ENCODE data around the gene PRUNE1.

- TF ChIP-seq CTCF (conservative IDR thresholded peaks at IDR 0.05 in 1 of 2, IDR thresholded peaks at IDR 0.05 in 1 of 2; ENCODE audit: low read depth in 1 of 2, low read length in 2 of 2) (no peak), EZH2 (IDR thresholded peaks at IDR 0.05; ENCODE audit: low read length, missing control alignments) (no peak)
Measured at GRCh38 chr1:150992626-150993025, 15.6 kb upstream of the PRUNE1 start.
